MCF 10A (cell line): ENCODE results near the gene OR4D11. TPM values are rescaled to one million over a fixed set of nuclear protein-coding genes. Genes with fewer than 3 reads are reported as not detected.

Experiments
- BruUV-seq: library from RNA; stranded (reverse); fragments of 400-500 nt; replicated peaks from 2 replicates; lab custom pipeline; 2021; lab: Mats Ljungman, UMichigan
- CTCF ChIA-PET: fragments of 300-600 bp; sonication (Branson Sonifier 250); formaldehyde crosslinking; extraction: SDS; loops from one replicate; lab custom pipeline; 2021; ENCODE audit warnings: antibody characterized with exemption, inconsistent platforms; lab: Yijun Ruan, JAX
- POLR2A ChIA-PET: fragments of 300-600, 350-650 bp; sonication (Branson Sonifier 250); formaldehyde crosslinking; extraction: SDS; loops from one replicate; lab custom pipeline; 2020; ENCODE audit warnings: antibody characterized with exemption, inconsistent platforms; lab: Yijun Ruan, JAX
- DNase-seq: peaks from one replicate; pipeline ENCODE4 v3.0.0-alpha.2; 2018; ENCODE audit not compliant: unreplicated experiment
- H3K27ac Mint-ChIP-seq: one replicate; pipeline ENCODE4 v1.8.0; 2022; ENCODE audit warnings: mild to moderate bottlenecking, low read depth, mixed read lengths; ENCODE audit not compliant: unreplicated experiment
- H3K27me3 Mint-ChIP-seq: one replicate; pipeline ENCODE4 v1.8.0; 2022; ENCODE audit warnings: mixed read lengths; ENCODE audit not compliant: insufficient read depth, unreplicated experiment
- H3K36me3 Mint-ChIP-seq: one replicate; pipeline ENCODE4 v1.8.0; 2022; ENCODE audit warnings: mild to moderate bottlenecking, moderate library complexity, mixed read lengths; ENCODE audit not compliant: insufficient read depth, unreplicated experiment
- H3K4me1 Mint-ChIP-seq: one replicate; pipeline ENCODE4 v1.8.0; 2022; ENCODE audit warnings: mixed read lengths; ENCODE audit not compliant: insufficient read depth, unreplicated experiment
- H3K4me3 Mint-ChIP-seq: one replicate; pipeline ENCODE4 v1.8.0; 2022; ENCODE audit warnings: mild to moderate bottlenecking, moderate library complexity, mixed read lengths; ENCODE audit not compliant: unreplicated experiment
- H3K9me3 Mint-ChIP-seq: one replicate; pipeline ENCODE4 v1.8.0; 2022; ENCODE audit warnings: mixed read lengths; ENCODE audit not compliant: unreplicated experiment
- intact Hi-C: fragments of 100-400 bp; cut with micrococcal nuclease; formaldehyde crosslinking; loops from 2 replicates; pipeline ENCODE4 v1.14.1; 2022
- total RNA-seq: library from RNA; stranded (reverse); gene quantifications from 2 replicates; pipeline ENCODE4 v1.2.3, GENCODE V29; 2022
- TF ChIP-seq, protein P1 (sequence below): fragments of 200-600 bp; IDR thresholded peaks from one replicate; pipeline ENCODE4 v1.8.0; 2022; ENCODE audit warnings: antibody characterized with exemption, mild to moderate bottlenecking; ENCODE audit not compliant: unreplicated experiment

OR4D11 gene
- total RNA-seq, 1 experiment from 2014 or later, result not detected

DNA sequence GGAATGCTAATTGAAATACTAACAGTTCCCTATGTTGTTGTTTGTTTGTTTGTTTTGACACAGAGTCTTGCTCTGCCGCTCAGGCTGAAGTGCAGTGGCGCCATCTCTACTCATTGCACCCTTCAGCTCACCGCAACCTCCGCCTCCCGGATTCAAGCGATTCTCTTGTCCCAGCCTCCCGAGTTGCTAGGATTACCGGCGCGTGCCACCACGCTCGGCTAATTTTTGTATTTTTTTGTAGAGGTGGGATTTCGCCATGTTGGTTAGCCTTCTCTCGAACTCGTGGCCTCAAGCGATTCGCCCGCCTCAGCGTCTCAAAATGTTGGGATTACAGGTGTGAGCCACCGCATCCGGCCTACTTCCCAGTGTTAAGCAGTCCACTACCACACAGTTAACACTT is 49.9 kb downstream of the OR4D11 start:
- POLR2A ChIA-PET, result interaction anchor here (1.4 to 5.4 kb wide), 2 partner anchors 8 to 116 kb away, joined by 5 to 73 read pairs; partner anchors contain the start of gene PATL1
- intact Hi-C loops, result no loop called here
- Mint-ChIP-seq H3K9me3 (no peaks in the 10 kb centered on the region), H3K27me3 (no peaks in the 10 kb centered on the region), H3K36me3 (peaks cover 17% of the 10 kb centered on the region), H3K4me1 (peaks cover 24% of the 10 kb centered on the region), H3K27ac (peak overlapping the region; percentile 98), H3K4me3 (no peak overlapping the region)
- TF ChIP-seq, protein P1, sequence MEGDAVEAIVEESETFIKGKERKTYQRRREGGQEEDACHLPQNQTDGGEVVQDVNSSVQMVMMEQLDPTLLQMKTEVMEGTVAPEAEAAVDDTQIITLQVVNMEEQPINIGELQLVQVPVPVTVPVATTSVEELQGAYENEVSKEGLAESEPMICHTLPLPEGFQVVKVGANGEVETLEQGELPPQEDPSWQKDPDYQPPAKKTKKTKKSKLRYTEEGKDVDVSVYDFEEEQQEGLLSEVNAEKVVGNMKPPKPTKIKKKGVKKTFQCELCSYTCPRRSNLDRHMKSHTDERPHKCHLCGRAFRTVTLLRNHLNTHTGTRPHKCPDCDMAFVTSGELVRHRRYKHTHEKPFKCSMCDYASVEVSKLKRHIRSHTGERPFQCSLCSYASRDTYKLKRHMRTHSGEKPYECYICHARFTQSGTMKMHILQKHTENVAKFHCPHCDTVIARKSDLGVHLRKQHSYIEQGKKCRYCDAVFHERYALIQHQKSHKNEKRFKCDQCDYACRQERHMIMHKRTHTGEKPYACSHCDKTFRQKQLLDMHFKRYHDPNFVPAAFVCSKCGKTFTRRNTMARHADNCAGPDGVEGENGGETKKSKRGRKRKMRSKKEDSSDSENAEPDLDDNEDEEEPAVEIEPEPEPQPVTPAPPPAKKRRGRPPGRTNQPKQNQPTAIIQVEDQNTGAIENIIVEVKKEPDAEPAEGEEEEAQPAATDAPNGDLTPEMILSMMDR, result no peak
- DNase-seq, result no peak
- no TSS peak for BruUV-seq
- CTCF ChIA-PET, result interaction anchor here (0.6 kb wide), 1 partner anchor 232 kb away, joined by 4 read pairs; no protein-coding TSS in a partner anchor

Other genes starting within 250 kb of the OR4D11 start
- not detected in 2 replicates for gene OR5AN1, start 144.7 kb upstream of the OR4D11 start, total RNA-seq
- not detected in 2 replicates for gene OR5A2, start 77.2 kb upstream of the OR4D11 start, total RNA-seq
- gene OR5A1, start 67.1 kb upstream of the OR4D11 start, total RNA-seq, result not detected in 2 replicates
- gene OR4D6, start 46.6 kb upstream of the OR4D11 start, total RNA-seq, result not detected in 2 replicates
- gene OR4D10, start 30.3 kb upstream of the OR4D11 start, total RNA-seq, result not detected in 2 replicates
- not detected in 2 replicates for gene OR4D9, start 8.0 kb downstream of the OR4D11 start, total RNA-seq
- 73.7 and 76.1 TPM in 2 replicates for gene OSBP, start 112.2 kb downstream of the OR4D11 start, total RNA-seq
- gene PATL1, start 165.5 kb downstream of the OR4D11 start, total RNA-seq, result 42.6 and 49.6 TPM in 2 replicates
- gene OR10V1, start 210.3 kb downstream of the OR4D11 start, total RNA-seq, result not detected in 2 replicates